GM19351 (cell line): ENCODE data around the gene TMEM167B.
A peak's percentile ranks its signal among the peaks of the same experiment; 100 is the strongest.

ENCODE experiments used
- ATAC-seq: cut with Tn5 transposase; IDR thresholded peaks from one replicate; pipeline ENCODE4 v1.9.1; 2021; ENCODE audit warnings: mild to moderate bottlenecking, moderate library complexity; ENCODE audit not compliant: unreplicated experiment

The TMEM167B gene

GRCh38 chr1:109080441-109081082 is 10.0 kb upstream of the TMEM167B start:
- ATAC-seq = no peak

DNA sequence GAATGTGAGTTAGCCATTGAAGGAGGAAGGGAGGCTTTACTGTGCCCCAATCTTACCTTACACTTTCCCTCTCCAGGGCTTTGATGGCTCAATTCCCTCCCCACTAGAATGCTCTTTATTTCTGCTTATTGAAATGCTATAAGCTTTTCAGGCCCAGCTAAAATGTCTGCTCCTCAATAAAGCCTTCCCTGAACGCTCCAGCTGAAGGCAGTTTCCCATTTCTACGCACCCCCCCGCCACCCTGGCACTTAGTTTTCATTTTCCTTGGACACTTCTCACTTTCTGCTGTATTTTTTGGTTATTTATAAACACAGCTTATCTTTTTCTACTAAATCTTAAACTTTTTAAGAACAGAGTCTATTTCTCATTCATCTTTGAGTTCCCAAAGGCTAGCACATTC is 7.1 kb upstream of the TMEM167B start:
- no peak for ATAC-seq

- ATAC-seq = no peak
Measured at GRCh38 chr1:109083923-109084322, 6.6 kb upstream of the TMEM167B start.

DNA sequence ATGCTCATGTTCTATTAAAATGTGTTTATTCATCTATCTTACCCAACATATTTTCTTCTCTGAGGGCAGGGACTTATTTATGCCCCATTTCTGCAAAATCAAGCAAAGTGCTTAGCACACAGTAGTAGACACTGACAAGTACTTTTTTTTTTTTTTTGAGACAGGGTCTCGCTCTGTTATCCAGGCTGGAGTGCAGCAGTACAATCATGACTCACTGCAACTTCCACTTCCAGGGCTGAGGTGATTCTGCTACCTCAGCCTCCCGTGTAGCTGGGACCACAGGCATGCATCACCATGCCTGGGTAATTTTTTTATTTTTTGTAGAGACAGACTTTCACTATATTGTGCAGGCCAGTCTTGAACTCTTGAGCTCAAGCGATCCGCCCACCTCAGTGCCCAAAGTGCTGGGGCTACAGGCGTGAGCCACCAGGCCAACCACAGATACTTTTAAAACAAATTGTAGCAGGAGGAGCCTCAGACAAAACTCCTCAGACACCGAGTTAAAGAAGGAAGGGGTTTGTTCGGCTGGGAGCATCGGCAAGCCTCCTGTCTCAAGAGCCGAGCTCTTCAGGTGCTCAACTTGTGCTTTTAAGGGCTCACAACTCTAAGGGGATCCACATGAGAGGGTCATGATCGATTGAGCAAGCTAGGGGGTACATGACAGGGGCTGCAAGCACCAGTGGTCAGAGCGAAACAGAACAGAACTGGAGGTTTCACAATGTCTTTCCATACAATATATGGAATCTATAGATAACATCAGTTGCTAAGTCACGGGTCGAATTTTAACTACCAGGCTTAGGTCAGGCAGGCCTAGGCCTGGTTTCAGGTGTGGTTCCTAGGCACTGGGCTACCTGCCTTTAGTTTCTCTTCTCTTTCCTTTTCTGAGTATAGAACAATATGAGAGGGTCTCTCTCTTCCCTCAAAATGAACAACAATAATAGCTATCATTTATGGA is 5.7 kb upstream of the TMEM167B start:
- ATAC-seq = no peak

DNA sequence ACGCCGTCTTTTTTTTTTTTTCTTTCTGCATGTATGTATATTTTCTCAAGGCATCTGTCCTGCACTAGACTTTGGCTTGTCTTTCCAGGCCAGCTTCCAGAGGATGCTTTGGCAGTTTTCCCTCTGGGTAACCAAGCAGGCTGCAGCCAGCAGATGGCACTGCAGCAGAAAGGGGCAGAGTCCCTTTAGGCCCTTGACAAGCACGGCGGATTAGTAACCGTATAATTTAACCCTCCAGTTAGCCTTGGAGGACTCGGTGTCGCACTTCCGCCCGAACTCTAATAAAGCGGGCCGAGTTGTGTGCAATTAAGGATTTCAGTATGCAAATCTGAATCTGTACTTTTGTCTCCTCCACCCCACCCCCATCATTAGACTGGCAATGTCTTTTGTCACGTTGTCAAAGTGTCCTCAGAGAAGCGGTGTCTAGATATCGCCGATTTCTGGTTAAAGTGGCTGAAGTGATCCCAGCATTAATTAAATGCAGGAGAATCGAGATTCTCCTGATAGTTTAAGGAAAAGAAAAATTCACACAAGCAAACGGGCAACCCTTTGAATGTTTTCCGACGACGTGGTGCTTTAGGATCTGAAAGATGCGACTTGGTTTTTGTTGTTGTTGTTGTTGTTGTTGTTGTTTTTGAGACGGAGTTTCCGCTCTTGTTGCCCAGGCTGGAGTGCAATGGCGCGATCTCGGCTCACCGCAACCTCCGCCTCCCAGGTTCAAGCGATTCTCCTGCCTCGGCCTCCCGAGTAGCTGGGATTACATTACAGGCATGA is 1.1 kb upstream of the TMEM167B start:
- ATAC-seq = no peak

- peak; percentile 56 for ATAC-seq
Measured at GRCh38 chr1:109091078-109091838, 694 bp downstream of the TMEM167B start.

GRCh38 chr1:109091839-109092193 is 1.3 kb downstream of the TMEM167B start:
- ATAC-seq = no peak

DNA sequence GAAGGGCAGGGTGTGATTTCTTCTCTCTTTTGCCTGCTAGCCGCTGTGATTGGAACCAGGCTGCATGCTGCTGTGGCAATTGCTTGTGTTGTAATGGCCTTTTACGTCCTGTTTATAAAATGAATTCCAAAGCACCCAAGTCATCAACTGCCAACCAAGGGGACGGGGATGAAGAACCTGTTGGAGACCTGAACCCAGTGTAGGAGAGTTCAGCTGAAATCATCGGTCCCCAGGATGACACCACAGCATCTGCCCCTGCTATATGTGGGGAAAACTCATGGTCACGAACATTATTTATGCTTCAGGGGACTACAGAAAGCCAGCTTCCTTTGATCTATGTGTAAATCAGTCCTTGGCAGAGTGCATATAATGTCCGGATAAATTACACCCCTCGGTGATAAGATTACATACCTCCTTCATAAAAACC is 3.8 kb downstream of the TMEM167B start:
- no peak for ATAC-seq

GRCh38 chr1:109094871-109095270 is 4.3 kb downstream of the TMEM167B start:
- ATAC-seq = no peak

- ATAC-seq = no peak
Measured at GRCh38 chr1:109095631-109096030, 5.1 kb downstream of the TMEM167B start.

DNA sequence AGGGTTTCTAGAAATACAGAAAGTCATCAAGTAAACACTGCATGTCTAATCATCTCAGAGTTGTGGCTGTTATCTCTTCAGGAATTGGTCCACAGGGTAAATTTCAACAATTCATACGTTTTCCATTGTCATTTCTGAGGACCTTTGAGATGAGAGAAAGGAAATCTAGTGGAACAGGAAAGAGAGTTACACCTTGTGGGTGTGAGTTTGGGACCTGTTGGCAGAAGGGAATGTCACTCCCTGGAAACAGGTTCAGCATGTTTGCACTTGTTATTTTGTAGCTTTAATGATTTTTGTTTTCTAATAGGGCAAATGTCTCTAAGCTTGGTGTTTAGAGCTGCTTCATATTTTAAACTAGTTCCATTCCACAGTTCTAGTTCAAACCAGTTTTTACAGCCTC is 5.6 kb downstream of the TMEM167B start:
- no peak for ATAC-seq

- peak; percentile 80 for ATAC-seq
Measured at GRCh38 chr1:109099938-109100773, 9.6 kb downstream of the TMEM167B start.

- ATAC-seq = no peak
Measured at GRCh38 chr1:109104364-109105151, 14.0 kb downstream of the TMEM167B start.

DNA sequence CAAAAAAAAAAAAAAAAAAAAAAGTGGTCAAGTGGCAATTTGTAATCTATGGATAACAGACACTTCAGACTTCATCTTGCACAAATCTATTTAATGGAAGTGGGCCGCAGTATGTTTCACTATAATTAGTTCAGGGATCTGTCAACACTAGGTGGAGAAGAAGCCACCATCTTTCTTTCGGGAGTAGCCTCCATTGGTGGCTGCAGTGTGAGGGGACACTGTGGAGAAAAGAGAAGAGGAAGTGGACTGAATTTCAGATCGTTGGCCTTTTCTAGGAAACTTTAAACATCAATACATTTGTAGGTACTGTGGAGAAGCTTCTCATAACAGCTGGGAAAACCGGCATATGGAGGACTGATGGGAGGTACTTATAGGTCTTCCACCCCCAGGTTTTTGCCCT is 15.3 kb downstream of the TMEM167B start:
- ATAC-seq = no peak

- no peak for ATAC-seq
Measured at GRCh38 chr1:109107785-109108184, 17.2 kb downstream of the TMEM167B start.

- ATAC-seq = no peak
Measured at GRCh38 chr1:109109906-109110305, 19.3 kb downstream of the TMEM167B start.

GRCh38 chr1:109111386-109112055 is 21.0 kb downstream of the TMEM167B start:
- ATAC-seq = no peak

GRCh38 chr1:109112056-109112651 is 21.6 kb downstream of the TMEM167B start:
- ATAC-seq = peak; percentile 4
